ENCODE results near the gene GOLGA6L10. TPM values are rescaled to one million over a fixed set of nuclear protein-coding genes. Genes with fewer than 3 reads are reported as not detected.

The GOLGA6L10 gene
- total RNA-seq, 8 experiments from 2014 or later, result 0.41 to 3.0 (median 1.3) TPM; not detected in 1

DNA sequence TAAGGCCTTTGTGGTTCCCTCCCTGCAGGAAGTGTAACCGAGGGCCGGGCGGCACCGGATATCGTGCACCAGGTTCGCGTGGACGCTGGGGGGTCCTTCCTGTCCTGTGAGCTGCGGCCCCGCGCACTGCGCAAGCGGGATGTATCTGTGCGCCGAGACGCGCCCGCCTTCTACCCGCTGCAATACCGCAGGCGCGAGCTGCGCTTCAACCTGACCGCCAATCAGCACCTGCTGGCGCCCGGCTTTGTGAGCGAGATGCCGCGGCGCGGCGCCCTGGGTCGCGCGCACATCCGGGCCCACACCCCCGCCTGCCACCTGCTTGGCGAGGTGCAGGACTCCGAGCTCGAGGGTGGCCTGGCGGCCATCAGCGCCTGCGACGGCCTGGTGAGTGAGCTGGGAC, 50.8 kb downstream of the GOLGA6L10 start:
- WGBS, 10 experiments, result 48 to 99% (median 96%) methylated on average over 4 to 21 of the region's 44 CpGs; no CpG with 5 or more reads in 6 of the 10 experiments
- Histone ChIP-seq H3K4me1 (replicated peaks in 1 of 2) (no peaks in the 10 kb centered on the region), H3K4me3 (no peak overlapping the region), H3K27ac (no peak overlapping the region)
- in situ Hi-C loops (cut with MboI; ENCODE audit: low pct_unique_long_range_greater_than_20kb in 2 of 9, low sequenced_read_pairs in 9 of 9, unreplicated experiment in 9 of 9), result no loop called here
- ATAC-seq (replicated peaks in 6 of 8), result no peak

DNA sequence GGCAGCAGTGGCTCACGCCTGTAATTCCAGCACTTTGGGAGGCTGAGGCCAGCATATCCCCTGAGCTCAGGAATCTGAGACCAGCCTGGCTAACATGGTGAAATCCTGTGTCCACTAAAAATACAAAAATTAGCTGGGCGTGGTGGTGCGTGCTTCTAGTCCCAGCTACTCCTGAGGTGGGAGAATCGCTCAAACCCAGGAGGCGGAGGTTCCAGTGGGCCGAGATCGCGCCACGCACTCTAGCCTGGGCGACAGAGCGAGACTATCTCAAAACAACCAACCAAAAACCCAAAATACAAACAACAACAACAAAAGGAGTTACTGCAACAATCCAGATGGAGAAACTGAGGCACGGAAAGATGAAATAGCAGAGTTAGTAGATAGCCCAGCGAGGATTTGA, 51.2 kb downstream of the GOLGA6L10 start:
- H3K4me3 ChIP-seq, result no peak overlapping the region

DNA sequence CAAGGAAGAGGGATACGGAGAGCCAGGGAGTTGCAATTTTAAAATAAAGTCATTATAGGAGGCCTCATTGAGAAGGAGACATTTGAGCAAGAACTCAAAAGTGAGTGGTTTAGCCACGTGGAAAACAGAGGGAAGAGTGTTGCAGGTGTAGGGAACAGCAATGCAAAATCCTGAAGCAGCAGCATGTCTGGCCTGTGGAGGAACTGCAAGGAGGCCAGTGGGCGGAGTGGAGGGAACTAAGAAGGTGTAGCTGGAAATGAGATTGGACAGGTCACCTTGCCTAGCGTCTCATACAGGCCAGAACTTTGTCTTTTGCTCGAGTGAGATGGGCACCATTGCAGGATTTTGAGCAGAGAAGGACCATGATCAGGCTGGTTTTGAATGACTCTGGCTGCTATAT, 51.7 kb downstream of the GOLGA6L10 start:
- Histone ChIP-seq H3K4me3 (no peak overlapping the region), H3K4me1 (replicated peaks in 1 of 2) (no peaks in the 10 kb centered on the region), H3K27ac (no peak overlapping the region)
- WGBS, 10 experiments, result 31 to 89% (median 75%) methylated on average over 2 to 4 of the region's 5 CpGs
- in situ Hi-C loops (cut with MboI; ENCODE audit: low pct_unique_long_range_greater_than_20kb in 2 of 9, low sequenced_read_pairs in 9 of 9, unreplicated experiment in 9 of 9), result no loop called here
- no peak for ATAC-seq (replicated peaks in 6 of 8)

More for the DNA sequence above, 51.2 kb downstream of the GOLGA6L10 start:
- no peak for ATAC-seq (replicated peaks in 6 of 8)
- Histone ChIP-seq H3K4me1 (replicated peaks in 1 of 2) (no peaks in the 10 kb centered on the region), H3K27ac (no peak overlapping the region)
- in situ Hi-C loops (cut with MboI; ENCODE audit: low pct_unique_long_range_greater_than_20kb in 2 of 9, low sequenced_read_pairs in 9 of 9, unreplicated experiment in 9 of 9), result no loop called here
- WGBS, 10 experiments, result 50 to 100% (median 98%) methylated on average over 1 to 7 of the region's 13 CpGs; no CpG with 5 or more reads in 5 of the 10 experiments

DNA sequence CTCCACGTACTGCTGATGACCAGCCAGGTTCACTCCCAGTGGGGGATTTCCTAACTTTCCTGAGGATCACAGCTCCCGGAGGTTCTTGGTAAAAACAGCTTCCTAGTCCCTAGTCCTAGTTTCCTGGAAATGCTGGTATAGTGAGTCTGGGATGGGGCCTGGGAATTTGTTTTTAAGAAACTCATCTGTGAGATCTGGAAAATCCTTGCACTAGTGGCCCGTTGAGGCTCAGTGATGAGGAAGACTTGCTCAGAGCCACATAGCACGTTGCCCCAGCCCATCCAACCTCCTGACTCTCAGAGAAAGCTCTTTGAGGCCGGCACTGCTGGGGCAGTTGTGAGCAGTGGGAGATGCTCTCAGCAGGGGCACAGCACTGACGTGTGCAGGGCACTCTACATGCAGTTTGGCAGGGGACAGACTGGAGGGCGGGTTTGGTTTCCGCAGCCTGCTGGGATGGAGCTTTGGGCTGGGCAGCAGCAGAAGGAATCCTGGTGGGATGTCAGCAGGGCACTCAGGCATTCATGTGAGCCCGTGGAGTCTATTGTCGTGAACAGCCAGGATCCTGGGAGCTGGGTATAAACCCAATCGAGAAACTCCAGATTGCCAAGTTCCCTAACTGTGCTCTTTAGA, 55.1 kb downstream of the GOLGA6L10 start:
- in situ Hi-C loops (cut with MboI; ENCODE audit: low pct_unique_long_range_greater_than_20kb in 2 of 9, low sequenced_read_pairs in 9 of 9, unreplicated experiment in 9 of 9), result no loop called here
- Histone ChIP-seq H3K4me1 (replicated peaks in 1 of 2) (no peaks in the 10 kb centered on the region), H3K27ac (no peak overlapping the region), H3K4me3 (no peak overlapping the region)
- ATAC-seq (replicated peaks in 6 of 8), result no peak
- WGBS, 10 experiments, result 0 to 75% (median 50%) methylated on average over 1 to 3 of the region's 11 CpGs; no CpG with 5 or more reads in 5 of the 10 experiments

DNA sequence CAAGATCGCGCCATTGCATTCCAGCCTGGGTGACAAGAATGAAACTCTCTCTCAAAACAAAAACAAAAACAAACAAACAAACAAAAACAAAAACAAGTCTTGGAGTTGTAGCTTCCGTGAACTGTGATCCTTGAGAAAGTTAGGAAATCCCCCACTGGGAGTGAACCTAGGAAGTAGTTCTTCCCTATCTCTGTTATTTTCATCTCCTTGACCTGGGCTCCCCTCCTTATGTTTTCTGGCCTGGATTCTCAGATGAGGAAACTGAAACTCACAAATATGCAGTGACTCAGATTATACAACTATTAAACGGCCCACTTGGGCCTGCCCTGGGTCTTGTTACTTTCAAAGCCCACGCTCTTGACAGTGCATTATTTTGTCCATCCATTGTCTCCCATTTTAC, 57.0 kb downstream of the GOLGA6L10 start:
- Histone ChIP-seq H3K27ac (no peak overlapping the region), H3K4me3 (no peak overlapping the region), H3K4me1 (replicated peaks in 1 of 2) (no peaks in the 10 kb centered on the region)
- in situ Hi-C loops (cut with MboI; ENCODE audit: low pct_unique_long_range_greater_than_20kb in 2 of 9, low sequenced_read_pairs in 9 of 9, unreplicated experiment in 9 of 9), result no loop called here
- ATAC-seq (replicated peaks in 6 of 8), result no peak
- 57 to 100% (median 83%) methylated on average over 1 to 5 of the region's 5 CpGs; no CpG with 5 or more reads in 2 of the 10 experiments for WGBS, 10 experiments

Other genes starting within 250 kb of the GOLGA6L10 start
- gene EFL1, start 86.7 kb downstream of the GOLGA6L10 start, total RNA-seq, result 10 to 100 TPM; 12.1 to 19.8 (median 14.8) TPM
- 10 to 100 TPM in 1 of 8 experiments, 1 to 10 TPM in 6, under 1 TPM in 1; 0.76 to 13.6 (median 5.1) TPM for gene SAXO2, start 86.7 kb downstream of the GOLGA6L10 start, total RNA-seq
- gene GOLGA6L9, start 80.3 kb upstream of the GOLGA6L10 start, total RNA-seq, result 10 to 100 TPM in 1 of 8 experiments, 1 to 10 TPM in 7; 1.7 to 10.7 (median 7.8) TPM
- 1,000 to 10,000 TPM; 3,134 to 7,614 (median 5,651) TPM for gene RPS17, start 191.0 kb upstream of the GOLGA6L10 start, total RNA-seq

Data from motor neuron (in vitro differentiated cells).